Measurements from ENCODE around the gene PAK3.

PAK3 gene

GRCh38 chrX:111265486-111265885 is 169.5 kb downstream of the PAK3 start:
- DNase-seq, result no peak

- DNase-seq, result no peak
Measured at GRCh38 chrX:111268506-111268905, 172.5 kb downstream of the PAK3 start.

GRCh38 chrX:111270339-111270738 is 174.3 kb downstream of the PAK3 start, which contains the start of gene CAPN6:
TSS of gene CAPN6 (minus strand) at chrX:111270483. CDS start at chrX:111263936, 6,547 bp downstream.
- DNase-seq, result no peak
